A549 (cell line): ENCODE results near the gene PCDH8.

Source experiments
- BHLHE40 ChIP-seq: IDR thresholded peaks from 2 replicates; pipeline ENCODE4 v1.6.1; 2012; ENCODE audit warnings: low read depth, low read length, inconsistent platforms
- EP300 ChIP-seq, 2 experiments: fragments of >200 bp; sonication (Bioruptor Twin); formaldehyde crosslinking; IDR thresholded peaks; 2 replicates in 1 of 2; 3 replicates in 1 of 2; pipeline ENCODE4 v1.6.1; 2016 to 2017
- NR3C1 ChIP-seq: fragments of >200 bp; sonication (Bioruptor Twin); formaldehyde crosslinking; IDR thresholded peaks from 3 replicates; pipeline ENCODE4 v1.6.1; 2017
- SMC3 ChIP-seq: fragments of >200 bp; sonication (Bioruptor Twin); formaldehyde crosslinking; IDR thresholded peaks from 3 replicates; pipeline ENCODE4 v1.6.1; 2018; ENCODE audit warnings: inconsistent platforms
- TF ChIP-seq, protein P1 (sequence below): fragments of >200 bp; sonication (Bioruptor Twin); formaldehyde crosslinking; IDR thresholded peaks from 3 replicates; pipeline ENCODE4 v1.5.1; 2016
- TF ChIP-seq, protein P2 (sequence below): fragments of 200-600 bp; sonication (generic); IDR thresholded peaks from 2 replicates; pipeline ENCODE4 v1.6.1; 2016; ENCODE audit warnings: antibody characterized with exemption, mild to moderate bottlenecking, moderate library complexity

DNA sequence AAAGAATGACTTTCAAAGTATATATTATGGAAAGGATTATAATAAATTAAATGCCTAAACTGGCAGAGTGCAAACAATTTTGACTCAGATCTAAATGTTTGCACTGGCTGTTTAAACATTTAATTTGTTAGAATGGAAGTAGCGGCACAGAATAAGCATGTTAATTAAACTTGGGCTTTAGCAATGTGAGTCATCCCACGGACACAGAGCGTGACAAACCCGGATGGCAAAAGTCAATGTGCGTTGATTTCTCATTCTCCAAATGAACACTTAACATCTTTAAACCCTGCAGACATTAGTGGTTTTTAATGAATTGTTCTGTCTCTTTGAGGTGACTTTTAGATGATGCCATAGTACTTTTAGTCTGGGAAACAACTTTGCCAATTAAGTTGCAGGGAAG is 38.4 kb downstream of the PCDH8 start:
- no peak for TF ChIP-seq BHLHE40
- TF ChIP-seq, protein P1, sequence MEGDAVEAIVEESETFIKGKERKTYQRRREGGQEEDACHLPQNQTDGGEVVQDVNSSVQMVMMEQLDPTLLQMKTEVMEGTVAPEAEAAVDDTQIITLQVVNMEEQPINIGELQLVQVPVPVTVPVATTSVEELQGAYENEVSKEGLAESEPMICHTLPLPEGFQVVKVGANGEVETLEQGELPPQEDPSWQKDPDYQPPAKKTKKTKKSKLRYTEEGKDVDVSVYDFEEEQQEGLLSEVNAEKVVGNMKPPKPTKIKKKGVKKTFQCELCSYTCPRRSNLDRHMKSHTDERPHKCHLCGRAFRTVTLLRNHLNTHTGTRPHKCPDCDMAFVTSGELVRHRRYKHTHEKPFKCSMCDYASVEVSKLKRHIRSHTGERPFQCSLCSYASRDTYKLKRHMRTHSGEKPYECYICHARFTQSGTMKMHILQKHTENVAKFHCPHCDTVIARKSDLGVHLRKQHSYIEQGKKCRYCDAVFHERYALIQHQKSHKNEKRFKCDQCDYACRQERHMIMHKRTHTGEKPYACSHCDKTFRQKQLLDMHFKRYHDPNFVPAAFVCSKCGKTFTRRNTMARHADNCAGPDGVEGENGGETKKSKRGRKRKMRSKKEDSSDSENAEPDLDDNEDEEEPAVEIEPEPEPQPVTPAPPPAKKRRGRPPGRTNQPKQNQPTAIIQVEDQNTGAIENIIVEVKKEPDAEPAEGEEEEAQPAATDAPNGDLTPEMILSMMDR: no peak
- no peak for TF ChIP-seq NR3C1
- TF ChIP-seq, protein P2, sequence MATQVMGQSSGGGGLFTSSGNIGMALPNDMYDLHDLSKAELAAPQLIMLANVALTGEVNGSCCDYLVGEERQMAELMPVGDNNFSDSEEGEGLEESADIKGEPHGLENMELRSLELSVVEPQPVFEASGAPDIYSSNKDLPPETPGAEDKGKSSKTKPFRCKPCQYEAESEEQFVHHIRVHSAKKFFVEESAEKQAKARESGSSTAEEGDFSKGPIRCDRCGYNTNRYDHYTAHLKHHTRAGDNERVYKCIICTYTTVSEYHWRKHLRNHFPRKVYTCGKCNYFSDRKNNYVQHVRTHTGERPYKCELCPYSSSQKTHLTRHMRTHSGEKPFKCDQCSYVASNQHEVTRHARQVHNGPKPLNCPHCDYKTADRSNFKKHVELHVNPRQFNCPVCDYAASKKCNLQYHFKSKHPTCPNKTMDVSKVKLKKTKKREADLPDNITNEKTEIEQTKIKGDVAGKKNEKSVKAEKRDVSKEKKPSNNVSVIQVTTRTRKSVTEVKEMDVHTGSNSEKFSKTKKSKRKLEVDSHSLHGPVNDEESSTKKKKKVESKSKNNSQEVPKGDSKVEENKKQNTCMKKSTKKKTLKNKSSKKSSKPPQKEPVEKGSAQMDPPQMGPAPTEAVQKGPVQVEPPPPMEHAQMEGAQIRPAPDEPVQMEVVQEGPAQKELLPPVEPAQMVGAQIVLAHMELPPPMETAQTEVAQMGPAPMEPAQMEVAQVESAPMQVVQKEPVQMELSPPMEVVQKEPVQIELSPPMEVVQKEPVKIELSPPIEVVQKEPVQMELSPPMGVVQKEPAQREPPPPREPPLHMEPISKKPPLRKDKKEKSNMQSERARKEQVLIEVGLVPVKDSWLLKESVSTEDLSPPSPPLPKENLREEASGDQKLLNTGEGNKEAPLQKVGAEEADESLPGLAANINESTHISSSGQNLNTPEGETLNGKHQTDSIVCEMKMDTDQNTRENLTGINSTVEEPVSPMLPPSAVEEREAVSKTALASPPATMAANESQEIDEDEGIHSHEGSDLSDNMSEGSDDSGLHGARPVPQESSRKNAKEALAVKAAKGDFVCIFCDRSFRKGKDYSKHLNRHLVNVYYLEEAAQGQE: no peak
- TF ChIP-seq EP300 (IDR thresholded peaks at IDR 0.05): no peak
- no peak for TF ChIP-seq SMC3
